ENCODE data around the gene TXNDC12.

Gene TXNDC12

GRCh38 chr1:51990478-51990965, 64.5 kb downstream of the TXNDC12 start, which contains the start of gene RAB3B:
RAB3B (minus strand) TSS chr1:51990700; CDS start chr1:51977117, 13,583 bp downstream.
- peak; percentile 67 for DNase-seq

DNA sequence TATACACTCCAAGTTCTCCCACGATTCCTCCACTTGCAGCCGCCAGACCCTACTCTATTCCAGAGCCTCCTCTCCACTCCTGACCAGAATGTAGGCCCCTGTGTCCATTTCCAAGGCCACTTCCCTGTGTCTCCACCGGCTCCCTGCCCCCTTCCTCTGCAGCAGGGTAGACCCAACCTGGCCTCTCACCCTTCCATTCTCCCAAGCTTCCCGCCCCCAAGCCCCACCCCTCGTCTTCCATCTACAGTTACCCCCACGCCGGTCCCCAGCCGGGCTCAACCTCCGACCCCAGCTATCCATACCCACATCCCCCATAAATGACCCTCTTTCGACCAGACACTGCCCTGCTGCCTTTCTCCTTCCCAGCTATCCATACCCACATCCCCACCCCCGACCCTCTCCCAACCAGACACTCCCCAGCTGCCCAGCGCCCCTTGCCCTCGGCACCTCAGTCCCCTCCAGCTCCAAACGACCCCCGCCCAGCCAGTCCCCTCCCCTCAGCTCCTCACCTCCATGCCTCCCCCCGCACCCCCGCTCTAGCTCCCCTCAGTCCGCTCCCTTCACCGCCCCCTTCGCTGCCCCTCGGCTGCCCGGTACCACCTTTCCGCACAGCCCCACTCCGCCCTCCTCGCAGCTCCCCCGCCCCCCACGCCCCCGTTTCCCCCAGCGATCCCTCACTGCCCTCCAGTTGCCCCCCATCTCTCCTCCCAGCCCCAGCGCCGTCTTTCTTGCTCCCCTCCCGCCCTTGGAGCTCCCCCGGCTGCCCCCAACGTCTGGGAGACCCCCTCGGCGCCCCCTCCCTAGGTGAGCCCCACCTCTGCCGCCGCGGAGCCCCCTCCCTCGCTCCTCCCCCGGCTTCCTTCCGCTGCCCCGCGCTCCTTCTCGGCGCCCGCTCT, 65.2 kb downstream of the TXNDC12 start:
- DNase-seq: no peak

- DNase-seq: no peak
Observed at GRCh38 chr1:51988254-51988653, 66.7 kb downstream of the TXNDC12 start.

- DNase-seq: no peak
Observed at GRCh38 chr1:51986718-51987117, 68.3 kb downstream of the TXNDC12 start.

- DNase-seq: no peak
Observed at GRCh38 chr1:51982161-51982560, 72.8 kb downstream of the TXNDC12 start.

DNA sequence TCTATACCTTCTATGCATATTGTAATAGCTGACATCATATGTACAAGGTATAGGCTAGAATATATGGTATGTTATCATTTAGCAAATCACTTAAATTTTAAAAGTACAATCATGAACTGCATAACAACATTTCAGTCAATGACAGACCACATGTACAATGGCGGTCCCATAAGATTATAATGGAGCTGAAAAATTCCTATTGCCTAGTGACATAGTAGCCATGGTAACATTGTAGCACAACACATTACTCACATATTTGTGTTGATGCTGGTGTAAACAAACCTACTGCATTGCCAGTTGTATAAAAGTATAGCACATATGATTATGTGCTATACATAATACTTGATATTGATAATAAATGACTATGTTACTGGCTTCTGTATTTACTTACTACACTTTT, 73.4 kb downstream of the TXNDC12 start:
- DNase-seq: no peak

- no peak for DNase-seq
Observed at GRCh38 chr1:51978099-51978498, 76.9 kb downstream of the TXNDC12 start.

DNA sequence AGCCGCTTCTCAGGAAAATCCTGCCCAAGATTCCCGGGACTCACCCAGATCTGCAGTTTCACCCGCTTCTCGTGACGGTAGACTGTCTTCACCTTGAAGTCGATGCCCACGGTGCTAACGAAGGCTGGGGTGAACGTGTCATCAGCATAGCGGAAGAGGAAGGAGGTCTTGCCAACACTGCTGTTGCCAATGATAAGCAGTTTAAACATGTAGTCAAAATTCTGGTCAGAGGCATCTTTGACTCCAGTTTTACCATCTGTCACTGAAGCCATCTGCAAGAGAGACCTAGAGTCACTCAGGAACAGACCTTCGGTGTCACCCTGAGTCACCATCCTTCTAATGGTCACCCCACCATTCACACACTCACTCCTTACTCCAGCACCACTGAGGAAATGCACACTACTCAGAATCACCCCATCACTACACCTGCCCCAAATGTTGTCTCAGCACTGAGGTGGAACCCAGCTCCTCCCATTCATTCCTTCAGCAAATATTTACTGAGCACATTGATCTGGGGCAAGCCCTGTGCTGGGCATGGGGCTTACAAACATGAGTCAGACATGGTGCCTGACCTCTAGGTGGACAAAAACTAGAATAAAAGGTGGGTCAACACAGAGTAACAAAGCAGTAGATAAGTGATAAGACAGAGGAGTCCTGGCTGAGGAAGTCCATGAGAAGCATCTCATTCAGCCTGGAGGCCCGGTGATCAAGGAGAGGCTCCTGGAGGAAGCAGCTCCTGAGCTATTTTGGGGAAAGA, 78.0 kb downstream of the TXNDC12 start:
- no peak for DNase-seq

DNA sequence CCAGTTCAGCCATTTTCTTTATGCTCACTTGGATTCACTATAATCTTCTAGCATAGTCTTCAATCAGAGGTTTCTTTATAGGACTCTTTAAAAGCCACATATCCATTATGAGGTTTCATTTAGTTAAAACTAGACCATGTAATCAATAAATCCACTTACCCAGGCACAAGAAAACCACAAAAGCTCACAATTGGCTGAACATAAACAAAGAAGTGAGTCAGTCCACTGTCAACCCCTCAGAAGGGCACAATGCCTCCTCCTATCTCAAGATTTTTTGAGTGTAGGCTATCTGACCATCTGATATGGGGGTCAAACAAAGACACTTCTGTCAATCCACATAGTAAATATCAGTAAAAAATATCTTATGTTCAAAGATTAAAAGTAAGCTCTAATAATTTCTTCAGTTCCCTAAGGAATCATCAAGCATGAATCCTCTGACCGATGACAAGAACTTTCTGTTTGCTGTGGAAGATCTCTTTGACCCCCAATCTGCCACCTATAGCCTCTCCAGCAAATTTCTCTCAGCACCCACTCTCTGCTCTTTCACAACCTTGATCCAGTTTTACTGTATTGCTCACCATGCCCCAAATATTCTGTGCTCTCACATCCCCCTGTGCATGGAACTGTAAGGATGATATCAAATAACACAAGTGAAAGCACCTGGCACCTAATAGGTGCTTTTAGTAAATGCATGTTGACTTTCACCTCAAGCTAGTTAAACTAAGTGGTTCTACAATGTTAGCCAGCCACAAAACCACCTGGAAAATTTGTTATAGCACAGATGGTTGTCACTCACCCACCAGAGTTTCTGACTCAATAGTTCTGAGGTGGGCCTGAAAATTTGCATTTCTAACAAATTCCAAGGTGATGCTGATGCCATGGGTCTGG, 81.2 kb downstream of the TXNDC12 start:
- DNase-seq: no peak

All from NCI-H510A (cell line).